GM10266 (cell line): ENCODE results near the gene ACE.

Experiments used
- DNase-seq: peaks from one replicate; pipeline ENCODE4 v3.0.0; 2012; ENCODE audit errors: extremely low spot score
- CTCF ChIP-seq: IDR thresholded peaks from 2 replicates; pipeline ENCODE4 v1.5.1; 2012; ENCODE audit warnings: mild to moderate bottlenecking, low read depth; ENCODE audit not compliant: control insufficient read depth, insufficient read depth; ENCODE audit errors: missing control alignments

Gene ACE

GRCh38 chr17:63489291-63489690 is 12.4 kb downstream of the ACE start:
- DNase-seq = no peak
- no peak for TF ChIP-seq CTCF

DNA sequence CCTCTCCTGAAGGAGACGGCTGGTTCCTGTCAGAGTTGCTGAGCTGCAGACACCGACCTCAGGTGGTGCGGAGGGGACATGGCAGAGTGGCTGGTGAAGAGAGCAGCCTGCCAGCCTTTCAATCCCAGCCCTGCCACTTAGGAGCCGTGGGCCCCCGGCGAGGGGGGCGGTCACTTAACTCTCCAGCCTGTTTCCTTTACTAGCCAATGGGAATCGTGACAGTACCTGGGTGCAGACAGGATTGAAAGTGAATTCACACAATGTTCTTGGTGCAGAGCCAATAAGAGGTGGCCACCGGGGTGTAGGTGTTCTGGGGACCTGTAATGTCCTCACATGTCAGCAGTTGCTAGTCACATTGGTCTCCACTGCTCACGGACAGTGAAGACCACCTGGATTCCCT is 13.5 kb downstream of the ACE start:
- no peak for TF ChIP-seq CTCF
- no peak for DNase-seq

- no peak for TF ChIP-seq CTCF
- DNase-seq = no peak
These were observed 14.1 kb downstream of the ACE start for GRCh38 chr17:63490858-63491400.

DNA sequence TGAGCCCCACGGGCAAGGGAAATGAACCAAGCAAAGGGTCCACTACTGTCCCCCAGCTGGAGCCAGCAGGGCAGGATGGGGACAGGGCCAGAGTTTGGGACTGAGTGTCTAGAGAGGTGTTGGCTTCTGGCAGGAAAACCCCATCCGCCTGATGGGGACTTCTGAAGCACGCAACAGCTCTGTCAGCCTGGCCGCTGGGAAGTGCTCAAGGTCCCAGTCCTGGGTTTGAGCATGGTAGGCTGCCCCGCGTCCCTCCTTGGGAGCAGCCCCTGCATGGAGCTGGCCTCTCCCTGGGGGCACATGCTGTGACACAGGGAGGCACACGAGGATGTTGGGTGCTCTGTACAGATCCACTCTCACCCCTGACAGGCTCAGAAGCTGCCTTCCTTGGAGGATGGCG is 14.6 kb downstream of the ACE start:
- no peak for TF ChIP-seq CTCF
- DNase-seq = no peak

DNA sequence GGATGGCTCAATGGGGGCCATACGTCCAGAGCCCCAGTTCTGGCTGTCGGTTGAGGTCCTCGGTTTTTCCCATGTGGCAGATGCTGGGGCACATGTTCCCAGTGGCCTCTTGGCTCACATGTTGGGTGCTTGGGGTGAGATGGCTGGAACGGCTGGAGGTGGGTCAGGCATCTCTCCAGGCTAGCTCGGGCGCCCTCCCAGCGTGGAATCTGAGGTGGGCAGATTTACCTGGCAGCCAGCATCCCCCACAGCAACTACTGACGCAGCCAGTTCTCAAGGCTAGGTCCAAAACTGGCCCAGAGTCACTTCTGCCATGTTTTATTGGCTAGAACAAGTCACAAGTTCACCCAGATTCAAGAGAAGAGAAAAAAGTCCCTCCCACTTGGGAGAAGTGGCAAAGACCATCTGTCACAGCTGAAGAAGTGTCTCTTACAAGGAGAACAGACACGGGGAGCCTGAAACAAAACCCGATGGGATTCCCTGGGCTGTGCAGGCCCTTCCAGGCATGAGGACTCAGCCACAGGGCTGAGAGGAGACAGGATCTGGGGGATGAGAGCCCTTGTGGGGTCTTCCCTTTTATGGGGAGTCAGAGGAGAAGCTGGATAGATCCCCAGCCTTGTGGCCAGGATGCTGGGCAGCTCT is 15.2 kb downstream of the ACE start:
- no peak for TF ChIP-seq CTCF
- no peak for DNase-seq

GRCh38 chr17:63492940-63493339 is 16.1 kb downstream of the ACE start:
- no peak for DNase-seq
- TF ChIP-seq CTCF = no peak

DNA sequence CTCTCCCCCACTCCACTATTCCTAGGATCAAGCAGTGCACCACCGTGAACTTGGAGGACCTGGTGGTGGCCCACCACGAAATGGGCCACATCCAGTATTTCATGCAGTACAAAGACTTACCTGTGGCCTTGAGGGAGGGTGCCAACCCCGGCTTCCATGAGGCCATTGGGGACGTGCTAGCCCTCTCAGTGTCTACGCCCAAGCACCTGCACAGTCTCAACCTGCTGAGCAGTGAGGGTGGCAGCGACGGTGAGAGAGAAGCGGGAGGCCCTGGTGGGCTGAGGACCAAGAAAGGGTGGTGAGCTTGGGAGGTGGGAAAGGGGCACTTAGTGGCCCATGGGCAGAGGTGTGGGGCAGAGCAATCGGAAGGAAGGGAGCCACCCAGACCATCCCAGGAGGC is 16.6 kb downstream of the ACE start:
- no peak for DNase-seq
- TF ChIP-seq CTCF = no peak
